ENCODE data around the gene PJA2.
A peak's percentile ranks its signal among the peaks of the same experiment; 100 is the strongest.

Gene PJA2

GRCh38 chr5:109373932-109374331 lies 35.8 kb downstream of the PJA2 start:
- Histone ChIP-seq H3K4me1 (ENCODE audit: insufficient read depth, low read length) (peaks cover 21% of the 10 kb centered on the region), H3K9me3 (ENCODE audit: low read length) (no peaks in the 10 kb centered on the region), H3K36me3 (ENCODE audit: insufficient read depth, low read length) (peaks cover 24% of the 10 kb centered on the region), H3K4me3 (ENCODE audit: low read depth in 1 of 2, low read length in 2 of 2) (no peak overlapping the region), H3K9ac (ENCODE audit: low read length) (no peak overlapping the region), H3K27me3 (ENCODE audit: control insufficient read depth in 1 of 2, insufficient read depth in 2 of 2, low read length in 2 of 2) (no peaks in the 10 kb centered on the region), H3K27ac (ENCODE audit: low read depth, low read length) (no peak overlapping the region)

DNA sequence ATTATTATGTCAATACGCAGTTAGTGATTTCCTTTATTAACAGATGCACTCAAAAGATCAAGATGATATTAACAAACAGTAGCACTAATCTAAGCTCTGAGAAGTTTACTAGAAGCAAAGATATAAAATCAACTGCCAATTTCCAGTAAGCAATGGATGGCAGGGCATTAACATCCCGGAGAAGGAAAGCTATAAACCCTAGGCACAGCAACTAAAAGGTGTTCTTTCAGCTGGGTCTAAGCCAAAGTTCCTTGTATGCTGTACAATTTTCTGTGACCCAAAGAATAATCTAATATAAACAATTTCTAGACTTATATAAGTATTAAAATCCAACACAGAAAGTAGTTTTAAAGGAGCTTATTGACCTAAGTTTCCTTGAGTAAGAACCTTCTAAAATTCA lies 39.4 kb downstream of the PJA2 start:
- H3K36me3 ChIP-seq (ENCODE audit: insufficient read depth, low read length), result peaks cover 21% of the 10 kb centered on the region
- H3K27ac ChIP-seq (ENCODE audit: low read depth, low read length), result no peak overlapping the region
- peaks cover 14% of the 10 kb centered on the region for H3K4me1 ChIP-seq (ENCODE audit: insufficient read depth, low read length)
- no peaks in the 10 kb centered on the region for H3K9me3 ChIP-seq (ENCODE audit: low read length)
- H3K4me3 ChIP-seq (ENCODE audit: low read depth in 1 of 2, low read length in 2 of 2), result no peak overlapping the region
- H3K27me3 ChIP-seq (ENCODE audit: control insufficient read depth in 1 of 2, insufficient read depth in 2 of 2, low read length in 2 of 2), result no peaks in the 10 kb centered on the region
- no peak overlapping the region for H3K9ac ChIP-seq (ENCODE audit: low read length)

DNA sequence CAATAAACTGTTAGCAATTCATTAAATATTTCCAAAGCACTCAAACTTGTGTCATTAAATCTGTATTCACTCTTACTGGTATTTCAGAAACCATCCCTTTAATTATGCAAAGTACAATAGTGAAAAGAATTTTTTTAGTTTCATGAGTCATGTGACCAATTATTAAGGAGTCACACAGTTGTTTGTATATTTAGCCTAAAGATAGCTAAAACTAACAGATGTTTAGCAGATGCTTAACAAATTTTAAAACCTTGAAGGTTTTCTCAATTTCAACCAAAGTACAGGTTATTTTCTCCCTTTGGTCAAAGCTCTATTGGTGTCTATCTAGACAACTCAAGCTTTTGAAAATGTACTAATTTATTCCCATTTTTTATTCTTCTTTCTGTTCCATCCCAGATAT lies 44.1 kb downstream of the PJA2 start:
- H3K9ac ChIP-seq (ENCODE audit: low read length), result no peak overlapping the region
- H3K27ac ChIP-seq (ENCODE audit: low read depth, low read length), result no peak overlapping the region
- H3K4me3 ChIP-seq (ENCODE audit: low read depth in 1 of 2, low read length in 2 of 2), result no peak overlapping the region
- no peaks in the 10 kb centered on the region for H3K9me3 ChIP-seq (ENCODE audit: low read length)
- no peaks in the 10 kb centered on the region for H3K4me1 ChIP-seq (ENCODE audit: insufficient read depth, low read length)
- peaks cover 36% of the 10 kb centered on the region for H3K36me3 ChIP-seq (ENCODE audit: insufficient read depth, low read length)
- H3K27me3 ChIP-seq (ENCODE audit: control insufficient read depth in 1 of 2, insufficient read depth in 2 of 2, low read length in 2 of 2), result no peaks in the 10 kb centered on the region

- Histone ChIP-seq H3K9me3 (ENCODE audit: low read length) (no peaks in the 10 kb centered on the region), H3K27me3 (ENCODE audit: control insufficient read depth in 1 of 2, insufficient read depth in 2 of 2, low read length in 2 of 2) (no peaks in the 10 kb centered on the region), H3K4me1 (ENCODE audit: insufficient read depth, low read length) (no peaks in the 10 kb centered on the region), H3K27ac (ENCODE audit: low read depth, low read length) (no peak overlapping the region), H3K9ac (ENCODE audit: low read length) (no peak overlapping the region), H3K4me3 (ENCODE audit: low read depth in 1 of 2, low read length in 2 of 2) (no peak overlapping the region), H3K36me3 (ENCODE audit: insufficient read depth, low read length) (peaks cover 36% of the 10 kb centered on the region)
Measured at GRCh38 chr5:109364977-109365376, 44.8 kb downstream of the PJA2 start.

GRCh38 chr5:109359642-109360041 lies 50.1 kb downstream of the PJA2 start:
- Histone ChIP-seq H3K4me1 (ENCODE audit: insufficient read depth, low read length) (no peaks in the 10 kb centered on the region), H3K36me3 (ENCODE audit: insufficient read depth, low read length) (peaks cover 33% of the 10 kb centered on the region), H3K9ac (ENCODE audit: low read length) (no peak overlapping the region), H3K27ac (ENCODE audit: low read depth, low read length) (no peak overlapping the region), H3K27me3 (ENCODE audit: control insufficient read depth in 1 of 2, insufficient read depth in 2 of 2, low read length in 2 of 2) (no peaks in the 10 kb centered on the region), H3K9me3 (ENCODE audit: low read length) (no peaks in the 10 kb centered on the region), H3K4me3 (ENCODE audit: low read depth in 1 of 2, low read length in 2 of 2) (no peak overlapping the region)

DNA sequence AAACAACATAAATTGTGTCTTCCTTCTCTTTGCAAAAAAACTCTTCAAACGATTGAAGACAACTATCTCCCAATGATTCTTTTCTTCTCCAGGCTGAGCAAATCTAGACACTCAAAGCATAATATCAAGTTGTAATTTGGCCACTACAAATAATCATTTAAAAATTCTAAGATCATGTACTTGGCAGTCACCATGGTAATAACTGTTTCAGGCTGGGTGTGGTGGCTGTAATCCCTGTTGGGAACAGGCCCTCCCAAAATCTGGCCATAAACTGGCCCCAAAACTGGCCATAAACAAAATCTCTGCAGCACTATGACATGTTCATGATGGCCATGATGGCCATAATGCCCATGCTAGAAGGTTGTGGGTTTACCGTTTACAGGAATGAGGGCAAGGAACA lies 52.0 kb downstream of the PJA2 start:
- H3K9ac ChIP-seq (ENCODE audit: low read length), result no peak overlapping the region
- H3K9me3 ChIP-seq (ENCODE audit: low read length), result no peaks in the 10 kb centered on the region
- no peak overlapping the region for H3K27ac ChIP-seq (ENCODE audit: low read depth, low read length)
- no peaks in the 10 kb centered on the region for H3K4me1 ChIP-seq (ENCODE audit: insufficient read depth, low read length)
- no peak overlapping the region for H3K4me3 ChIP-seq (ENCODE audit: low read depth in 1 of 2, low read length in 2 of 2)
- H3K36me3 ChIP-seq (ENCODE audit: insufficient read depth, low read length), result peaks cover 33% of the 10 kb centered on the region
- no peaks in the 10 kb centered on the region for H3K27me3 ChIP-seq (ENCODE audit: control insufficient read depth in 1 of 2, insufficient read depth in 2 of 2, low read length in 2 of 2)

DNA sequence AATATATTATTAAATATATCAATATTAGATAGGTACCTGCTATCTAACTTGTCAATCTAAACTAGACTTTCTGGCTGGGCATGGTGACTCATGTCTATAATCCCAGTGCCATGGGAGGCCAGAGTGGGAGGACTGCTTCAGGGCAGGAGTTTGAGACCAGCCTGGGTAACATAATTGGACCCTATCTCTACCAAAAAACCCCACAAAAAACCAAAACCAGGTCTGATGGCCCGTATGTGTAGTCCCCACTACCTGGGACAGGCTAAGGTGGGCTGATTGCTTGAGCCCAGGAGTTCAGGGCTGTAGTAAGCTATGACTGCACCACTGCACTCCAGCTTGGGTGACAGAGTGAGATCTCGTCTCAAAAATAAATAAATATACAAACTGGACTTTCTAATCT lies 55.0 kb downstream of the PJA2 start:
- no peaks in the 10 kb centered on the region for H3K9me3 ChIP-seq (ENCODE audit: low read length)
- H3K36me3 ChIP-seq (ENCODE audit: insufficient read depth, low read length), result peaks cover 22% of the 10 kb centered on the region
- H3K4me3 ChIP-seq (ENCODE audit: low read depth in 1 of 2, low read length in 2 of 2), result no peak overlapping the region
- H3K27me3 ChIP-seq (ENCODE audit: control insufficient read depth in 1 of 2, insufficient read depth in 2 of 2, low read length in 2 of 2), result no peaks in the 10 kb centered on the region
- no peak overlapping the region for H3K9ac ChIP-seq (ENCODE audit: low read length)
- peaks cover 12% of the 10 kb centered on the region for H3K4me1 ChIP-seq (ENCODE audit: insufficient read depth, low read length)
- H3K27ac ChIP-seq (ENCODE audit: low read depth, low read length), result no peak overlapping the region

DNA sequence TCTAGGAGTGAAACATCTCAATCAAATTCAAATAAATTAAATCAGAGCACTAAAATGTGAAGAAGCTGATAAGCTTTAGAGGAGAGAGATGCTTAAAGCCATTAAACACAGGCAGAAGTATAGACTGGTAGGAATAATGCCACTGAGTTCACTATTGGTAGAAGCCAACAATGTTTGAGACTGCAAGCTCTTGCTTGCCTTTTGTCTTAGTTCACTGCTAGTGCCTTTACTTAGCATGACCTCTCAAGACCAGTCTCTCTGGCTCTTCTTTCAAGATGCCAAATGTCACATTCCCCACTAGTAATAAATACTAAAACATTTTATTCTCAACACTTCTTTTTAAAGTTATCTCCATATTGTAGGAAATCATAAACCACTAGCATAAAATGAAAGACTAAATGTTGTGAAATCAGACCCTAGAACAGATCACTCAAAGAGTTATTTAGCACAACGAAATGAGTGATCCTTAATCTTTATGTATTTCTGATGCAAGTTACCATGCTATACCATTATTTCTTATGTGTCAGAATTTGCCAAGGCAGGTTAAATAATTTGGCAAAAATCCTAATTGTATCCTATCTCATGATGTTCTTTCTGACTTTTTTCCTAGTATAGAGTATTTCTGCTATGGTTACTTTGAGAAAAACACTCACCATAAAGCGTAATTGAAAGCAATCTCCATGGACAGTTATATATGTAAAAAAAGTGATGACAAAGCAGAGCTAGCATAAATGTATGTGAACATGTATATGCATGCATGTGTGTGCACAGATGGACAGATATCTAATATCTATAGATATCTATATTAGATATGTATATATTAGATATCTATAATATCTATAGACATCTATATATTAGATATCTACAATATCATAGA lies 57.5 kb downstream of the PJA2 start:
- Histone ChIP-seq H3K36me3 (ENCODE audit: insufficient read depth, low read length) (peaks cover 25% of the 10 kb centered on the region), H3K4me3 (ENCODE audit: low read depth in 1 of 2, low read length in 2 of 2) (no peak overlapping the region), H3K4me1 (ENCODE audit: insufficient read depth, low read length) (peaks cover 36% of the 10 kb centered on the region), H3K9ac (ENCODE audit: low read length) (no peak overlapping the region), H3K27ac (ENCODE audit: low read depth, low read length) (no peak overlapping the region), H3K27me3 (ENCODE audit: control insufficient read depth in 1 of 2, insufficient read depth in 2 of 2, low read length in 2 of 2) (no peaks in the 10 kb centered on the region), H3K9me3 (ENCODE audit: low read length) (no peaks in the 10 kb centered on the region)

- Histone ChIP-seq H3K27ac (ENCODE audit: low read depth, low read length) (no peak overlapping the region), H3K9me3 (ENCODE audit: low read length) (no peaks in the 10 kb centered on the region), H3K27me3 (ENCODE audit: control insufficient read depth in 1 of 2, insufficient read depth in 2 of 2, low read length in 2 of 2) (no peaks in the 10 kb centered on the region), H3K4me3 (ENCODE audit: low read depth in 1 of 2, low read length in 2 of 2) (no peak overlapping the region), H3K4me1 (ENCODE audit: insufficient read depth, low read length) (peaks cover 44% of the 10 kb centered on the region), H3K36me3 (ENCODE audit: insufficient read depth, low read length) (peaks cover 20% of the 10 kb centered on the region), H3K9ac (ENCODE audit: low read length) (no peak overlapping the region)
Measured at GRCh38 chr5:109350537-109351270, 59.1 kb downstream of the PJA2 start.

- Histone ChIP-seq H3K27me3 (ENCODE audit: control insufficient read depth in 1 of 2, insufficient read depth in 2 of 2, low read length in 2 of 2) (no peaks in the 10 kb centered on the region), H3K4me1 (ENCODE audit: insufficient read depth, low read length) (peaks cover 47% of the 10 kb centered on the region), H3K9ac (ENCODE audit: low read length) (no peak overlapping the region), H3K4me3 (ENCODE audit: low read depth in 1 of 2, low read length in 2 of 2) (no peak overlapping the region), H3K27ac (ENCODE audit: low read depth, low read length) (peak overlapping the region; percentile 41), H3K36me3 (ENCODE audit: insufficient read depth, low read length) (peaks cover 15% of the 10 kb centered on the region), H3K9me3 (ENCODE audit: low read length) (no peaks in the 10 kb centered on the region)
Measured at GRCh38 chr5:109349388-109349787, 60.4 kb downstream of the PJA2 start.

DNA sequence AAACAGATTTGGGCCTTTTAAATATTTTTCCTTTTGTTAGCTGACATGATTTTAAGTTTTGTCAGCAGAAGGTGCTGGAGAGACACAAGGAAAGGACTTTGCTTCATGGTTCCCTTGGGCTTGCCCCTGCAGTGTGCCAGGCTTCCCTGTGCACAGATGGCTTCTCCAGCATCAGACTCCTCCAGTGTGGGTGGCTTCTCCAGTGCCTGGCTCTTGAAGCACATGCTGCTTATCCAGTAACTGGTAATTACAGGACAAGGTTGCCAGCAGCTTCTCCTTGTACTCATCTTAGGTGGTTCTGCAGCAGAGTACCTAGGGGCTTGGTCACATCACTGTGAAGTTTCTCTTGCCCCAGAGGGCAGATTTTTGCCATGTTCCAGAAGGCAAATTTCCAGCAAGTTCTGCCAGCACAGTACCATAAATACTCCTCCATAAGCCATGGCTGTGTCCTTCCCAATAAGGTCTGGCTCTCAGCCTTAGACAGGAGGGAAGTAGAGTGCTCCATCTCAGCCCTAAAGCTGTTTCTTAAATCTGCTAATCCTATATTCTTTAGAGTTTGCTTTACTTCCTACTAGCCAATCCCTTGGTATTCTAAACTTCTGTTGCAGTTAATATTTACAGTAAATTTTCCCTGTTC lies 62.4 kb downstream of the PJA2 start:
- no peak overlapping the region for H3K4me3 ChIP-seq (ENCODE audit: low read depth in 1 of 2, low read length in 2 of 2)
- no peaks in the 10 kb centered on the region for H3K9me3 ChIP-seq (ENCODE audit: low read length)
- H3K27ac ChIP-seq (ENCODE audit: low read depth, low read length), result no peak overlapping the region
- H3K36me3 ChIP-seq (ENCODE audit: insufficient read depth, low read length), result peaks cover 24% of the 10 kb centered on the region
- H3K9ac ChIP-seq (ENCODE audit: low read length), result no peak overlapping the region
- no peaks in the 10 kb centered on the region for H3K27me3 ChIP-seq (ENCODE audit: control insufficient read depth in 1 of 2, insufficient read depth in 2 of 2, low read length in 2 of 2)
- H3K4me1 ChIP-seq (ENCODE audit: insufficient read depth, low read length), result peaks cover 45% of the 10 kb centered on the region

Data from muscle layer of colon (tissue), 2 donors.